T-helper 2 cell treated with Interferon-gamma antibody and Interleukin-4, amounts not matched to agents 5 μg/mL and 100 μg/mL, for 36 hours (primary cell): ENCODE data around the gene CBLN4.

ENCODE experiments used
- DNase-seq: peaks from one replicate; pipeline ENCODE4 v3.0.0; 2021; ENCODE audit warnings: low spot score
- H3K27ac Mint-ChIP-seq: one replicate; pipeline ENCODE4 v1.8.0; 2021; ENCODE audit warnings: mild to moderate bottlenecking, mixed read lengths
- H3K27me3 Mint-ChIP-seq: one replicate; pipeline ENCODE4 v1.8.0; 2021; ENCODE audit warnings: low read depth, mixed read lengths
- H3K36me3 Mint-ChIP-seq: one replicate; pipeline ENCODE4 v1.8.0; 2021; ENCODE audit warnings: low read depth, mixed read lengths
- H3K4me1 Mint-ChIP-seq: one replicate; pipeline ENCODE4 v1.8.0; 2021; ENCODE audit warnings: low read depth, mixed read lengths
- H3K4me3 Mint-ChIP-seq: one replicate; pipeline ENCODE4 v1.8.0; 2022; ENCODE audit warnings: mild to moderate bottlenecking, moderate library complexity, mixed read lengths
- H3K9me3 Mint-ChIP-seq: one replicate; pipeline ENCODE4 v1.8.0; 2021; ENCODE audit warnings: mixed read lengths

Gene CBLN4

GRCh38 chr20:56005389-56005715 lies at the start of gene CBLN4:
Gene CBLN4 (minus strand): TSS chr20:56005519. CDS start chr20:56004171, 1,348 bp downstream.
- H3K27me3 Mint-ChIP-seq: peaks cover 12% of the 10 kb centered on the region
- no peak within 1 kb of the TSS for H3K27ac Mint-ChIP-seq

GRCh38 chr20:56043227-56043626 lies 37.9 kb upstream of the CBLN4 start:
- Mint-ChIP-seq H3K36me3 (no peaks in the 10 kb centered on the region), H3K27me3 (no peaks in the 10 kb centered on the region), H3K9me3 (peaks cover 18% of the 10 kb centered on the region), H3K4me3 (no peak overlapping the region), H3K27ac (no peak overlapping the region), H3K4me1 (no peaks in the 10 kb centered on the region)
- DNase-seq: no peak

More at GRCh38 chr20:56005389-56005715, at the start of gene CBLN4:
- H3K9me3 Mint-ChIP-seq: peaks cover 14% of the 10 kb centered on the region
- no peaks in the 10 kb centered on the region for H3K36me3 Mint-ChIP-seq
- no peaks in the 10 kb centered on the region for H3K4me1 Mint-ChIP-seq
- H3K4me3 Mint-ChIP-seq: no peak within 1 kb of the TSS
- no peak for DNase-seq

GRCh38 chr20:56032251-56032650 lies 26.9 kb upstream of the CBLN4 start:
- DNase-seq: no peak
- H3K27ac Mint-ChIP-seq: no peak overlapping the region
- no peak overlapping the region for H3K4me3 Mint-ChIP-seq
- no peaks in the 10 kb centered on the region for H3K4me1 Mint-ChIP-seq
- H3K36me3 Mint-ChIP-seq: no peaks in the 10 kb centered on the region
- peaks cover 59% of the 10 kb centered on the region for H3K9me3 Mint-ChIP-seq
- H3K27me3 Mint-ChIP-seq: no peaks in the 10 kb centered on the region

GRCh38 chr20:56018716-56019115 lies 13.4 kb upstream of the CBLN4 start:
- H3K36me3 Mint-ChIP-seq: no peaks in the 10 kb centered on the region
- peaks cover 39% of the 10 kb centered on the region for H3K9me3 Mint-ChIP-seq

GRCh38 chr20:56018194-56018593 lies 12.9 kb upstream of the CBLN4 start:
- H3K36me3 Mint-ChIP-seq: no peaks in the 10 kb centered on the region
- H3K4me1 Mint-ChIP-seq: no peaks in the 10 kb centered on the region
- no peak overlapping the region for H3K4me3 Mint-ChIP-seq
- no peak overlapping the region for H3K27ac Mint-ChIP-seq
- H3K9me3 Mint-ChIP-seq: peaks cover 35% of the 10 kb centered on the region
- no peaks in the 10 kb centered on the region for H3K27me3 Mint-ChIP-seq
- no peak for DNase-seq

More at GRCh38 chr20:56018716-56019115, 13.4 kb upstream of the CBLN4 start:
- Mint-ChIP-seq H3K4me3 (no peak overlapping the region), H3K27me3 (no peaks in the 10 kb centered on the region), H3K4me1 (no peaks in the 10 kb centered on the region), H3K27ac (no peak overlapping the region)
- no peak for DNase-seq

GRCh38 chr20:56017560-56017959 lies 12.2 kb upstream of the CBLN4 start:
- H3K4me1 Mint-ChIP-seq: no peaks in the 10 kb centered on the region
- no peak overlapping the region for H3K4me3 Mint-ChIP-seq
- DNase-seq: no peak
- peaks cover 29% of the 10 kb centered on the region for H3K9me3 Mint-ChIP-seq
- no peak overlapping the region for H3K27ac Mint-ChIP-seq
- no peaks in the 10 kb centered on the region for H3K27me3 Mint-ChIP-seq
- no peaks in the 10 kb centered on the region for H3K36me3 Mint-ChIP-seq

- no peak for DNase-seq
- Mint-ChIP-seq H3K27ac (no peak overlapping the region), H3K36me3 (no peaks in the 10 kb centered on the region), H3K9me3 (peaks cover 19% of the 10 kb centered on the region), H3K27me3 (no peaks in the 10 kb centered on the region), H3K4me1 (no peaks in the 10 kb centered on the region), H3K4me3 (no peak overlapping the region)
Observed at GRCh38 chr20:56014998-56015397, 9.7 kb upstream of the CBLN4 start.

- Mint-ChIP-seq H3K27ac (no peak overlapping the region), H3K27me3 (no peaks in the 10 kb centered on the region), H3K4me3 (no peak overlapping the region), H3K36me3 (no peaks in the 10 kb centered on the region), H3K4me1 (no peaks in the 10 kb centered on the region), H3K9me3 (peaks cover 13% of the 10 kb centered on the region)
- no peak for DNase-seq
Observed at GRCh38 chr20:56014151-56014550, 8.8 kb upstream of the CBLN4 start.

GRCh38 chr20:56004611-56005388 lies 519 bp downstream of the CBLN4 start:
- Mint-ChIP-seq H3K27ac (no peak overlapping the region), H3K9me3 (peaks cover 14% of the 10 kb centered on the region), H3K36me3 (no peaks in the 10 kb centered on the region), H3K4me1 (no peaks in the 10 kb centered on the region), H3K27me3 (peaks cover 12% of the 10 kb centered on the region), H3K4me3 (no peak overlapping the region)
- DNase-seq: no peak

- DNase-seq: no peak
- Mint-ChIP-seq H3K36me3 (no peaks in the 10 kb centered on the region), H3K27me3 (peaks cover 12% of the 10 kb centered on the region), H3K4me1 (no peaks in the 10 kb centered on the region), H3K9me3 (peaks cover 14% of the 10 kb centered on the region), H3K27ac (no peak overlapping the region), H3K4me3 (no peak overlapping the region)
Observed at GRCh38 chr20:56004007-56004406, 1.3 kb downstream of the CBLN4 start.

GRCh38 chr20:56002908-56003800 lies 2.2 kb downstream of the CBLN4 start:
- H3K9me3 Mint-ChIP-seq: peaks cover 10% of the 10 kb centered on the region
- H3K4me3 Mint-ChIP-seq: no peak overlapping the region
- H3K27me3 Mint-ChIP-seq: peaks cover 12% of the 10 kb centered on the region
- no peak overlapping the region for H3K27ac Mint-ChIP-seq
- no peaks in the 10 kb centered on the region for H3K4me1 Mint-ChIP-seq
- H3K36me3 Mint-ChIP-seq: no peaks in the 10 kb centered on the region
- no peak for DNase-seq

- H3K27ac Mint-ChIP-seq: no peak overlapping the region
- no peak overlapping the region for H3K4me3 Mint-ChIP-seq
- peaks cover 11% of the 10 kb centered on the region for H3K27me3 Mint-ChIP-seq
- DNase-seq: no peak
- no peaks in the 10 kb centered on the region for H3K4me1 Mint-ChIP-seq
- H3K9me3 Mint-ChIP-seq: peaks cover 10% of the 10 kb centered on the region
- no peaks in the 10 kb centered on the region for H3K36me3 Mint-ChIP-seq
Observed at GRCh38 chr20:56001890-56002289, 3.4 kb downstream of the CBLN4 start.

- Mint-ChIP-seq H3K36me3 (no peaks in the 10 kb centered on the region), H3K9me3 (peaks cover 9% of the 10 kb centered on the region), H3K27ac (no peak overlapping the region), H3K27me3 (peaks cover 11% of the 10 kb centered on the region), H3K4me1 (no peaks in the 10 kb centered on the region), H3K4me3 (no peak overlapping the region)
- no peak for DNase-seq
Observed at GRCh38 chr20:56001106-56001785, 4.1 kb downstream of the CBLN4 start.

- Mint-ChIP-seq H3K9me3 (peaks cover 26% of the 10 kb centered on the region), H3K4me3 (no peak overlapping the region), H3K36me3 (no peaks in the 10 kb centered on the region), H3K4me1 (no peaks in the 10 kb centered on the region), H3K27me3 (no peaks in the 10 kb centered on the region), H3K27ac (no peak overlapping the region)
- no peak for DNase-seq
Observed at GRCh38 chr20:55978550-55978949, 26.8 kb downstream of the CBLN4 start.
